ACC112 (cell line): ENCODE data around the gene ANKLE1.

Source experiments
- H2AFZ ChIP-seq: fragments of 200-600 bp; sonication (generic); one replicate; pipeline ENCODE4 v1.6.0; 2017; ENCODE audit warnings: antibody characterized with exemption, low read length; ENCODE audit not compliant: unreplicated experiment
- H3K27ac ChIP-seq: fragments of 200-600 bp; sonication (generic); 2 replicates; pipeline ENCODE4 v1.5.1; 2014; ENCODE audit warnings: low read depth, mild to moderate bottlenecking, antibody characterized with exemption, low read length, moderate library complexity
- H3K27me3 ChIP-seq: fragments of 200-600 bp; sonication (generic); 2 replicates; pipeline ENCODE4 v1.6.1; 2014; ENCODE audit warnings: mild to moderate bottlenecking, antibody characterized with exemption, low read length, moderate library complexity, mixed read lengths; ENCODE audit not compliant: insufficient read depth
- H3K36me3 ChIP-seq: fragments of 200-600 bp; sonication (generic); 2 replicates; pipeline ENCODE4 v1.6.1; 2016; ENCODE audit warnings: mild to moderate bottlenecking, antibody characterized with exemption, low read length, moderate library complexity, mixed read lengths; ENCODE audit not compliant: insufficient read depth
- H3K4me1 ChIP-seq: fragments of 200-600 bp; sonication (generic); one replicate; pipeline ENCODE4 v1.6.1; 2016; ENCODE audit warnings: low read length, mixed read lengths; ENCODE audit not compliant: insufficient read depth, unreplicated experiment, control insufficient read depth
- H3K4me3 ChIP-seq: fragments of 200-600 bp; sonication (generic); 2 replicates; pipeline ENCODE4 v1.5.1; 2014; ENCODE audit warnings: mild to moderate bottlenecking, low read depth, low read length
- H3K79me2 ChIP-seq: fragments of 200-600 bp; sonication (generic); one replicate; pipeline ENCODE4 v1.6.0; 2016; ENCODE audit warnings: low read length; ENCODE audit not compliant: control insufficient read depth, unreplicated experiment, insufficient read depth

Gene ANKLE1

DNA sequence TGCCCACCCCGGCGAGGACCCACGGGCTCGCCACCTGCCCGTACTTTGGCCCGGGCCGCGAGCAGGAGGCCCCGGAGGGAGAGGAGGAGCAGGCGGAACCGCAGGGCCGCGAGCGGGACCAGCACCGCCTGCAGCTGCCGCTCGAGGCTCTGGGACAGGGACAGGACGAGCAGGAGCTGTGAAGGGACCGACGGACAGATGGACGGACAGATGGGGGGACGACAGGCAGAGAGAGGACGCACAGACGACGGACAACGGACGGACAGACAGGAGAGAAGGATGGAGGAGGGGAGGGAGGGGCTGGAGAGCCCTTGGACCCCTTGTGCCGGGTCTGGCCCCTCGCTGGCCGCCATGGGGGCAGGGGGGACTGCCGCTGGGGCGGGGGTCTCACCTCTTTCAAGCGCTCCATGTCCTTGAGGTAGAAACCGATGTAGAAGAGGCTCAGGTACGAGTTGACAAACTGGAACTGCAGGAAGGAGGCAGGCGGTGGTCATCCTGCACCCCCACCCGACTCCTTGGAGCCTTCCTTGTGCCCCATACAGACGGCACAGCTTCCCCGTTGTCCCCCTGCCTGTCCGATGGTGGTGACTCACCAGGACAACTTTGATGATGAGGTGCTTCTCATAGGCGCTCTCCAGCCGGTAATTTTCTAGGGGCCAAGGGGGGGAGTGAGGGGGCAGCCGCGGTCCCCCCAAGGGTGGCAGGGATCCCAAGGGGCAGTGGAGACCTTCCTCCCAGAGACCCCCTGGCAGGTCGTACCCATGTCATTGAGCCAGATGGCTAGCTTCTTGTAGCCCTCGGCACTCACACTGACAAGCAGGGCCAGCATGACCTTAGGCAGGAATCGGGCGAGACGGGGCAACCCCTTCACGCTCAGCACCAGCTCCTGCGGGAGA lies 47.9 kb downstream of the ANKLE1 start:
- H3K4me1 ChIP-seq = no peaks in the 10 kb centered on the region
- no peak overlapping the region for H3K27ac ChIP-seq
- no peaks in the 10 kb centered on the region for H3K79me2 ChIP-seq
- no peaks in the 10 kb centered on the region; the same call in 1 of the 2 replicates for H3K36me3 ChIP-seq
- H3K4me3 ChIP-seq = no peak overlapping the region
- no peak overlapping the region for H2AFZ ChIP-seq
- no peaks in the 10 kb centered on the region for H3K27me3 ChIP-seq

GRCh38 chr19:17330262-17331044 lies 48.8 kb downstream of the ANKLE1 start:
- H3K4me3 ChIP-seq = no peak overlapping the region

GRCh38 chr19:17331045-17331558 lies 49.4 kb downstream of the ANKLE1 start:
- no peaks in the 10 kb centered on the region; the same call in 1 of the 2 replicates for H3K36me3 ChIP-seq
- no peaks in the 10 kb centered on the region for H3K79me2 ChIP-seq
- H3K27ac ChIP-seq = no peak overlapping the region
- H3K4me1 ChIP-seq = no peaks in the 10 kb centered on the region
- no peaks in the 10 kb centered on the region for H3K27me3 ChIP-seq
- H2AFZ ChIP-seq = no peak overlapping the region
- H3K4me3 ChIP-seq = no peak overlapping the region

More at GRCh38 chr19:17330262-17331044, 48.8 kb downstream of the ANKLE1 start:
- H3K36me3 ChIP-seq = no peaks in the 10 kb centered on the region; the same call in 1 of the 2 replicates
- H3K79me2 ChIP-seq = no peaks in the 10 kb centered on the region
- no peak overlapping the region for H2AFZ ChIP-seq
- H3K27ac ChIP-seq = no peak overlapping the region
- H3K4me1 ChIP-seq = no peaks in the 10 kb centered on the region
- H3K27me3 ChIP-seq = no peaks in the 10 kb centered on the region

GRCh38 chr19:17332360-17332676 lies 50.6 kb downstream of the ANKLE1 start:
- Histone ChIP-seq H3K4me1 (no peaks in the 10 kb centered on the region), H3K36me3 (no peaks in the 10 kb centered on the region; the same call in 1 of the 2 replicates), H3K27me3 (no peaks in the 10 kb centered on the region), H3K27ac (no peak overlapping the region), H3K79me2 (no peaks in the 10 kb centered on the region), H3K4me3 (no peak overlapping the region), H2AFZ (no peak overlapping the region)

GRCh38 chr19:17332677-17333581 lies 51.2 kb downstream of the ANKLE1 start:
- H3K36me3 ChIP-seq = no peaks in the 10 kb centered on the region; the same call in 1 of the 2 replicates
- no peak overlapping the region for H2AFZ ChIP-seq
- H3K27ac ChIP-seq = no peak overlapping the region
- no peaks in the 10 kb centered on the region for H3K27me3 ChIP-seq
- H3K79me2 ChIP-seq = peaks cover 3% of the 10 kb centered on the region
- H3K4me1 ChIP-seq = no peaks in the 10 kb centered on the region
- no peak overlapping the region for H3K4me3 ChIP-seq

- Histone ChIP-seq H3K27ac (no peak overlapping the region), H3K4me1 (peaks cover 5% of the 10 kb centered on the region), H3K79me2 (peaks cover 3% of the 10 kb centered on the region), H3K27me3 (no peaks in the 10 kb centered on the region), H3K4me3 (peak overlapping the region; percentile 80), H3K36me3 (no peaks in the 10 kb centered on the region; the same call in 1 of the 2 replicates), H2AFZ (peak overlapping the region; percentile 65)
These were observed 52.1 kb downstream of the ANKLE1 start for GRCh38 chr19:17333611-17334413.

GRCh38 chr19:17334414-17335409 lies 53.0 kb downstream of the ANKLE1 start, which contains the start of gene ANO8:
TSS of gene ANO8 (minus strand) at chr19:17334855. CDS start at chr19:17334670, 185 bp downstream.
- H3K27me3 ChIP-seq = no peaks in the 10 kb centered on the region
- peaks cover 5% of the 10 kb centered on the region for H3K4me1 ChIP-seq
- H3K4me3 ChIP-seq = peak within 1 kb of the TSS; percentile 80
- H3K36me3 ChIP-seq = no peaks in the 10 kb centered on the region; the same call in 1 of the 2 replicates
- H3K27ac ChIP-seq = no peak within 1 kb of the TSS
- peaks cover 3% of the 10 kb centered on the region for H3K79me2 ChIP-seq
- peak within 1 kb of the TSS; percentile 65 for H2AFZ ChIP-seq

DNA sequence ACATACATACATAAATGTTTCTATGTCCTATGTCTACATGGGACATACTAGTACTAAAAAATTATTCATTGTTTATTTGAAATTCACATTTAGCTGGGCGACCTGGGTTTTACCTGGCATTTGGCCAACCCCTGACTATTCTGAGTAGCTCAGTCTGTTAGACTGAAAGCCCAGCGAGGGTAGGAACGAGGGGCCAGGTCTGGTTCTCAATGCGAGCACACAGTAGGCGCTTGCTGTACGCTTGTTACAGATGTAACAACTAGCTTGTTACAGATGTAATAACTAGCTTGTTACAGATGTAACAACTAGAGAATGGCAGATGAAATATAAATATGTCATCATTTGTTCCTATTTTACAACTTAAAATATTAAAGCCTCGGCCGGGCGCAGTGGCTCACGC lies 53.9 kb downstream of the ANKLE1 start:
- no peak overlapping the region for H2AFZ ChIP-seq
- H3K36me3 ChIP-seq = no peaks in the 10 kb centered on the region; the same call in 1 of the 2 replicates
- H3K27ac ChIP-seq = no peak overlapping the region
- no peak overlapping the region; the same call in 1 of the 2 replicates for H3K4me3 ChIP-seq
- H3K79me2 ChIP-seq = peaks cover 3% of the 10 kb centered on the region
- H3K4me1 ChIP-seq = peaks cover 5% of the 10 kb centered on the region
- H3K27me3 ChIP-seq = no peaks in the 10 kb centered on the region
